Mesothelial cell of epicardium (in vitro differentiated cells): ENCODE measurements around the gene SFXN1. TPM values are rescaled to one million over a fixed set of nuclear protein-coding genes. Genes with fewer than 3 reads are reported as not detected.

Source experiments
- DNase-seq, 2 experiments: peaks; one replicate each; pipeline ENCODE4 v3.0.0; 2021; ENCODE audit warnings: low spot score in 2 of 2; ENCODE audit not compliant: unreplicated experiment in 2 of 2
- H3K27ac Mint-ChIP-seq: 2 replicates; pipeline ENCODE4 v1.8.0; 2021; ENCODE audit warnings: mixed read lengths
- H3K27me3 Mint-ChIP-seq: 2 replicates; pipeline ENCODE4 v1.8.0; 2021; ENCODE audit warnings: low read depth, mixed read lengths
- H3K36me3 Mint-ChIP-seq: 2 replicates; pipeline ENCODE4 v1.8.0; 2021; ENCODE audit warnings: mixed read lengths
- H3K4me1 Mint-ChIP-seq: 2 replicates; pipeline ENCODE4 v1.8.0; 2021; ENCODE audit warnings: mixed read lengths
- H3K4me3 Mint-ChIP-seq: 2 replicates; pipeline ENCODE4 v1.8.0; 2021; ENCODE audit warnings: mild to moderate bottlenecking, moderate library complexity, mixed read lengths
- H3K9me3 Mint-ChIP-seq: 2 replicates; pipeline ENCODE4 v1.8.0; 2021; ENCODE audit warnings: mixed read lengths
- CTCF ChIP-seq: fragments of 200-600 bp; sonication (generic); IDR thresholded peaks from one replicate; pipeline ENCODE4 v1.5.0; 2021; ENCODE audit warnings: antibody characterized with exemption; ENCODE audit not compliant: unreplicated experiment
- total RNA-seq: library from RNA; stranded (reverse); gene quantifications from 3 replicates; pipeline ENCODE4 v1.2.1, GENCODE V29; 2021

Gene SFXN1
- total RNA-seq, 1 donor from 2014 or later, result 94.3 TPM

- H3K9me3 Mint-ChIP-seq, result peaks cover 4% of the 10 kb centered on the region
- peaks cover 22% of the 10 kb centered on the region for H3K4me1 Mint-ChIP-seq
- H3K27ac Mint-ChIP-seq, result no peak overlapping the region
- peak in 1 of 2 experiments; percentile 73 for DNase-seq
- no peaks in the 10 kb centered on the region for H3K36me3 Mint-ChIP-seq
- no peak overlapping the region for H3K4me3 Mint-ChIP-seq
- TF ChIP-seq CTCF, result peak; percentile 82
- no peaks in the 10 kb centered on the region for H3K27me3 Mint-ChIP-seq
Measured at GRCh38 chr5:175464074-175464941, 14.1 kb upstream of the SFXN1 start.

GRCh38 chr5:175464942-175465233 is 13.5 kb upstream of the SFXN1 start:
- Mint-ChIP-seq H3K4me3 (no peak overlapping the region), H3K4me1 (peaks cover 22% of the 10 kb centered on the region), H3K36me3 (no peaks in the 10 kb centered on the region), H3K27ac (no peak overlapping the region), H3K27me3 (no peaks in the 10 kb centered on the region), H3K9me3 (peaks cover 4% of the 10 kb centered on the region)
- peak; percentile 43 for TF ChIP-seq CTCF
- DNase-seq, result no peak

- TF ChIP-seq CTCF, result no peak
- DNase-seq, result no peak
Measured at GRCh38 chr5:175465282-175465681, 13.1 kb upstream of the SFXN1 start.

GRCh38 chr5:175466700-175467318 is 11.6 kb upstream of the SFXN1 start:
- Mint-ChIP-seq H3K9me3 (peaks cover 4% of the 10 kb centered on the region), H3K27me3 (no peaks in the 10 kb centered on the region), H3K36me3 (no peaks in the 10 kb centered on the region), H3K4me3 (no peak overlapping the region), H3K27ac (no peak overlapping the region), H3K4me1 (peaks cover 23% of the 10 kb centered on the region)
- no peak for TF ChIP-seq CTCF
- DNase-seq, result no peak

More at GRCh38 chr5:175465282-175465681, 13.1 kb upstream of the SFXN1 start:
- Mint-ChIP-seq H3K4me3 (no peak overlapping the region), H3K9me3 (peaks cover 4% of the 10 kb centered on the region), H3K27me3 (no peaks in the 10 kb centered on the region), H3K4me1 (peaks cover 22% of the 10 kb centered on the region), H3K27ac (no peak overlapping the region), H3K36me3 (no peaks in the 10 kb centered on the region)

GRCh38 chr5:175467983-175468690 is 10.2 kb upstream of the SFXN1 start:
- H3K27ac Mint-ChIP-seq, result no peak overlapping the region
- H3K4me3 Mint-ChIP-seq, result no peak overlapping the region
- H3K9me3 Mint-ChIP-seq, result peaks cover 4% of the 10 kb centered on the region
- DNase-seq, result no peak
- no peaks in the 10 kb centered on the region for H3K36me3 Mint-ChIP-seq
- TF ChIP-seq CTCF, result no peak
- H3K4me1 Mint-ChIP-seq, result peaks cover 23% of the 10 kb centered on the region
- no peaks in the 10 kb centered on the region for H3K27me3 Mint-ChIP-seq
